K562 (cell line): ENCODE data around the gene PXK. TPM values are rescaled to one million over a fixed set of nuclear protein-coding genes. Genes with fewer than 3 reads are reported as not detected.

Experiments
- ARID1B ChIP-seq: fragments of 450-650 bp; IDR thresholded peaks from 2 replicates; pipeline ENCODE4 v1.6.1; 2016; ENCODE audit warnings: antibody characterized with exemption, mild to moderate bottlenecking, inconsistent platforms
- ARNT ChIP-seq, 2 experiments: fragments of 450-650 bp; IDR thresholded peaks; 2 replicates each; pipeline ENCODE4 v1.6.1; 2016; ENCODE audit warnings: mild to moderate bottlenecking in 1 of 2
- ATF3 ChIP-seq, 2 experiments: fragments of 450-650 bp in 1 of 2; sonication (generic) in 1 of 2; formaldehyde crosslinking in 1 of 2; IDR thresholded peaks in 1 of 2; conservative IDR thresholded peaks in 1 of 2; 2 replicates each; pipeline versions ENCODE4 v1.6.1 to v1.8.1; 2016 to 2023; ENCODE audit warnings: mild to moderate bottlenecking in 2 of 2, moderate library complexity in 2 of 2, inconsistent platforms in 1 of 2, missing genetic modification reagents in 1 of 2
- CBFB ChIP-seq: sonication (generic); formaldehyde crosslinking; IDR thresholded peaks from 2 replicates; pipeline ENCODE4 v1.4.0; 2020; ENCODE audit warnings: mild to moderate bottlenecking, missing genetic modification reagents
- CREB3 ChIP-seq: fragments of 450-650 bp; conservative IDR thresholded peaks from 2 replicates; pipeline ENCODE4 v1.6.1; 2016; ENCODE audit warnings: missing genetic modification characterization, low read depth, mild to moderate bottlenecking, missing compliant biosample characterization, moderate library complexity
- CTCFL ChIP-seq: IDR thresholded peaks from 2 replicates; pipeline ENCODE4 v1.6.1; 2011; ENCODE audit warnings: borderline replicate concordance, low read depth, mild to moderate bottlenecking, moderate library complexity, low read length; ENCODE audit not compliant: insufficient read depth, poor library complexity, severe bottlenecking
- DACH1 ChIP-seq: fragments of 450-650 bp; IDR thresholded peaks from 2 replicates; pipeline ENCODE4 v1.6.1; 2018; ENCODE audit not compliant: partially characterized antibody
- EGR1 ChIP-seq: fragments of 450-650 bp; conservative IDR thresholded peaks from 2 replicates; pipeline ENCODE4 v1.6.1; 2017; ENCODE audit warnings: mild to moderate bottlenecking
- EP400 ChIP-seq: fragments of 450-650 bp; IDR thresholded peaks from 2 replicates; pipeline ENCODE4 v1.6.1; 2017; ENCODE audit warnings: antibody characterized with exemption, mild to moderate bottlenecking, moderate library complexity
- ETV1 ChIP-seq: fragments of 450-650 bp; conservative IDR thresholded peaks from 2 replicates; pipeline ENCODE4 v1.6.1; 2016; ENCODE audit warnings: missing genetic modification characterization, control low read depth, low read depth, missing compliant biosample characterization
- FOXK1 ChIP-seq: sonication (generic); formaldehyde crosslinking; IDR thresholded peaks from 2 replicates; pipeline ENCODE4 v1.8.0; 2022; ENCODE audit warnings: missing genetic modification reagents, mild to moderate bottlenecking, borderline replicate concordance
- MYNN ChIP-seq, 2 experiments: sonication (generic); formaldehyde crosslinking in 1 of 2; IDR thresholded peaks; 2 replicates each; pipeline versions ENCODE4 v1.5.0 to v1.6.1; 2016 to 2020; ENCODE audit warnings: antibody characterized with exemption in 1 of 2, missing genetic modification reagents in 1 of 2
- POLR2AphosphoS2 ChIP-seq: IDR thresholded peaks from 2 replicates; pipeline ENCODE4 v1.6.1; 2012; ENCODE audit warnings: low read length, improper control_type of control experiment
- PTTG1 ChIP-seq: fragments of 450-650 bp; IDR thresholded peaks from 2 replicates; pipeline ENCODE4 v1.6.1; 2016; ENCODE audit warnings: low read depth, mild to moderate bottlenecking, missing genetic modification characterization, missing compliant biosample characterization
- RBFOX2 ChIP-seq: fragments of 200-400 bp; formaldehyde crosslinking; IDR thresholded peaks from 2 replicates; pipeline ENCODE4 v1.6.1; 2017; ENCODE audit warnings: low read depth, mild to moderate bottlenecking, low read length, moderate library complexity
- RCOR1 ChIP-seq, 2 experiments: IDR thresholded peaks; 2 replicates each; pipeline ENCODE4 v1.6.1; 2012; ENCODE audit warnings: low read depth in 2 of 2, low read length in 2 of 2, borderline replicate concordance in 1 of 2, improper control_type of control experiment in 1 of 2
- SMARCC2 ChIP-seq: fragments of 450-650 bp; IDR thresholded peaks from 2 replicates; pipeline ENCODE4 v1.6.1; 2017; ENCODE audit warnings: antibody characterized with exemption, moderate library complexity, mild to moderate bottlenecking, low read depth
- TCFL5 ChIP-seq: fragments of 250-450 bp; sonication (Bioruptor Pico); conservative IDR thresholded peaks from 2 replicates; pipeline ENCODE4 v1.6.1; 2021; ENCODE audit warnings: mild to moderate bottlenecking, moderate library complexity, matching md5 sums
- TRIM25 ChIP-seq: fragments of 450-650 bp; IDR thresholded peaks from 2 replicates; pipeline ENCODE4 v1.7.0; 2016; ENCODE audit warnings: borderline replicate concordance
- ZNF695 ChIP-seq: fragments of 450-650 bp; formaldehyde crosslinking; IDR thresholded peaks from 2 replicates; pipeline ENCODE4 v1.4.0; 2020; ENCODE audit warnings: mild to moderate bottlenecking, moderate library complexity
- ZNF707 ChIP-seq: fragments of 250-450 bp; sonication (Bioruptor Pico); conservative IDR thresholded peaks from 2 replicates; pipeline ENCODE4 v1.8.0; 2022; ENCODE audit warnings: inconsistent platforms, mild to moderate bottlenecking, moderate library complexity
- polyA plus RNA-seq, 8 experiments: library from polyadenylated mRNA; depleted of rRNA in 4 of 8; stranded (reverse) in 5 of 8; unstranded in 3 of 8; fragments of >200 nt; fragmentation: Nextera tagmentation in 2 of 8; fragmentation: Illumina TruSeq in 1 of 8; extraction: Ambion mirVana in 2 of 8; extraction: Trizol in 1 of 8; gene quantifications; 2 replicates each; pipeline versions ENCODE4 v1.2.1 to v1.2.3, GENCODE V29; 2011 to 2014; ENCODE audit warnings: inconsistent platforms in 1 of 8, missing spikeins in 1 of 8
- total RNA-seq, 7 experiments: library from RNA; depleted of rRNA in 6 of 7; stranded (reverse); fragments of >200 nt in 6 of 7; fragmentation: Illumina TruSeq in 2 of 7; extraction: Trizol in 2 of 7; gene quantifications; 2 replicates each; pipeline versions ENCODE4 v1.2.1 to v1.2.3, GENCODE V29; 2011 to 2021; ENCODE audit warnings: low replicate concordance in 1 of 7

PXK gene
- total and polyA plus RNA-seq, 9 of the 15 experiments (the other 6 are each of a cell fraction or from before 2014, with no cell fraction given): 3.3 to 19.9 (median 11.3) TPM

GRCh38 chr3:58305882-58306711, 26.6 kb upstream of the PXK start, which contains the start of the genes HTD2 and RPP14 (continued):
- TF ChIP-seq EGR1: peak; percentile 51
- TF ChIP-seq DACH1: peak; percentile 28
- TF ChIP-seq EP400: peak; percentile 87
- TF ChIP-seq TRIM25: no peak
- no peak for TF ChIP-seq ZNF707 (CRISPR knock-in tag)
- TF ChIP-seq SMARCC2: no peak
- peak in 1 of 2 experiments; percentile 64; a peak in 2 of 4 replicates for TF ChIP-seq RCOR1 (IDR thresholded peaks at IDR 0.05; ENCODE audit: borderline replicate concordance in 1 of 2, low read depth in 2 of 2, low read length in 2 of 2)
- TF ChIP-seq FOXK1 (CRISPR knock-in tag): 0 out of 2 replicates have a peak, but pooled peaks have one; percentile 23
- TF ChIP-seq RBFOX2: peak; percentile 85
- TF ChIP-seq CTCFL: peak; percentile 24
- TF ChIP-seq CBFB (CRISPR knock-in tag): 0 out of 2 replicates have a peak, but pooled peaks have one; percentile 57
- TF ChIP-seq POLR2AphosphoS2: peak; percentile 40; the same call in 1 of the 2 replicates
- TF ChIP-seq MYNN (IDR thresholded peaks at IDR 0.05): 0 out of 2 replicates have a peak, but pooled peaks have one; percentile 24
- TF ChIP-seq MYNN (CRISPR knock-in tag; IDR thresholded peaks at IDR 0.05): no peak
- TF ChIP-seq PTTG1 (tag): no peak
- peak; percentile 100 for TF ChIP-seq ATF3 (IDR thresholded peaks at IDR 0.05)
- peak; percentile 33; the same call in 1 of the 2 replicates for TF ChIP-seq ATF3 (CRISPR knock-in tag; conservative IDR thresholded peaks at IDR 0.05)
- TF ChIP-seq ARNT (IDR thresholded peaks at IDR 0.05): peak in 1 of 2 experiments; percentile 72; a peak in 1 of 4 replicates
- peak; percentile 90 for TF ChIP-seq ETV1 (tag)
- no peak for TF ChIP-seq ZNF695
- no peak for TF ChIP-seq TCFL5
- peak; percentile 44 for TF ChIP-seq ARID1B
- 0 out of 2 replicates have a peak, but pooled peaks have one; percentile 54 for TF ChIP-seq CREB3 (tag)
